GM23338 (cell line): ENCODE results near the gene TSBP1. TPM values are rescaled to one million over a fixed set of nuclear protein-coding genes. Genes with fewer than 3 reads are reported as not detected.

Source experiments
- ATAC-seq: fragments of 200-7000 bp; cut with Tn5 transposase; 3 replicates; pipeline ENCODE4 v1.9.1; 2020
- DNase-seq: peaks from one replicate; pipeline ENCODE4 v3.0.0-alpha.2; 2015; ENCODE audit warnings: low spot score
- H2AFZ ChIP-seq: fragments of 200-600 bp; sonication (generic); 2 replicates; pipeline ENCODE4 v1.8.0; 2016; ENCODE audit warnings: antibody characterized with exemption, mild to moderate bottlenecking, moderate library complexity
- H3F3A ChIP-seq: fragments of 200-600 bp; sonication (generic); replicated peaks from 2 replicates; pipeline ENCODE4 v1.8.0; 2017; ENCODE audit warnings: antibody characterized with exemption, mixed run types, low read depth
- H3K27ac ChIP-seq: fragments of 200-600 bp; sonication (generic); 2 replicates; pipeline ENCODE4 v1.6.1; 2016; ENCODE audit warnings: low read depth
- H3K27me3 ChIP-seq: fragments of 200-600 bp; sonication (generic); 2 replicates; pipeline ENCODE4 v1.8.0; 2016; ENCODE audit warnings: mild to moderate bottlenecking, mixed run types, moderate library complexity; ENCODE audit not compliant: insufficient read depth
- H3K36me3 ChIP-seq: fragments of 200-600 bp; sonication (generic); 2 replicates; pipeline ENCODE4 v1.8.0; 2016; ENCODE audit warnings: mild to moderate bottlenecking; ENCODE audit not compliant: insufficient read depth
- H3K4me1 ChIP-seq: fragments of 200-600 bp; sonication (generic); 2 replicates; pipeline ENCODE4 v1.8.0; 2016; ENCODE audit warnings: mild to moderate bottlenecking, moderate library complexity; ENCODE audit not compliant: insufficient read depth
- H3K4me2 ChIP-seq: fragments of 200-600 bp; sonication (generic); 2 replicates; pipeline ENCODE4 v1.7.1; 2017; ENCODE audit warnings: mixed run types
- H3K4me3 ChIP-seq: fragments of 200-600 bp; sonication (generic); 2 replicates; pipeline ENCODE4 v1.6.1; 2016; ENCODE audit warnings: mixed run types
- H3K79me2 ChIP-seq: fragments of 200-600 bp; sonication (generic); replicated peaks from 2 replicates; pipeline ENCODE4 v1.8.0; 2017; ENCODE audit warnings: mild to moderate bottlenecking; ENCODE audit not compliant: insufficient read depth
- H3K9me2 ChIP-seq: fragments of 200-600 bp; sonication (generic); 2 replicates; pipeline ENCODE4 v1.8.0; 2017; ENCODE audit not compliant: insufficient read depth
- H4K20me1 ChIP-seq: fragments of 200-600 bp; sonication (generic); replicated peaks from 2 replicates; pipeline ENCODE4 v1.8.0; 2017; ENCODE audit warnings: mild to moderate bottlenecking; ENCODE audit not compliant: insufficient read depth
- H3K27ac Mint-ChIP-seq: 2 replicates; pipeline ENCODE4 v1.8.0; 2020; ENCODE audit warnings: inconsistent platforms, mild to moderate bottlenecking, moderate library complexity, mixed read lengths
- H3K27me3 Mint-ChIP-seq: 3 replicates; pipeline ENCODE4 v1.8.0; 2022; ENCODE audit warnings: low read depth, mild to moderate bottlenecking, moderate library complexity, mixed read lengths, inconsistent platforms; ENCODE audit not compliant: insufficient read depth, poor library complexity
- H3K36me3 Mint-ChIP-seq: 3 replicates; pipeline ENCODE4 v1.8.0; 2021; ENCODE audit warnings: low read depth, mild to moderate bottlenecking, inconsistent platforms, moderate library complexity, mixed read lengths
- H3K4me1 Mint-ChIP-seq: 3 replicates; pipeline ENCODE4 v1.8.0; 2020; ENCODE audit warnings: mild to moderate bottlenecking, inconsistent platforms, mixed read lengths
- H3K4me3 Mint-ChIP-seq: 3 replicates; pipeline ENCODE4 v1.8.0; 2021; ENCODE audit warnings: moderate library complexity, mild to moderate bottlenecking, inconsistent platforms, mixed read lengths
- H3K9me3 Mint-ChIP-seq: 3 replicates; pipeline ENCODE4 v1.8.0; 2020; ENCODE audit warnings: moderate library complexity, mild to moderate bottlenecking, inconsistent platforms, mixed read lengths
- CREB1 ChIP-seq: fragments of 250-450 bp; sonication (Bioruptor Pico); IDR thresholded peaks from 2 replicates; pipeline ENCODE4 v1.5.0; 2020; ENCODE audit warnings: low read depth, mild to moderate bottlenecking, moderate library complexity
- EZH2 ChIP-seq: fragments of 200-600 bp; sonication (generic); IDR thresholded peaks from one replicate; pipeline ENCODE4 v1.8.0; 2017; ENCODE audit warnings: antibody characterized with exemption, mild to moderate bottlenecking, low read depth; ENCODE audit not compliant: unreplicated experiment
- EZH2phosphoT487 ChIP-seq: fragments of 200-600 bp; sonication (generic); IDR thresholded peaks from one replicate; pipeline ENCODE4 v1.8.1; 2018; ENCODE audit warnings: antibody characterized with exemption; ENCODE audit not compliant: unreplicated experiment
- NANOG ChIP-seq: IDR thresholded peaks from 2 replicates; pipeline ENCODE4 v1.6.1; 2016; ENCODE audit warnings: antibody characterized with exemption, borderline replicate concordance
- ZNF114 ChIP-seq: fragments of 250-450 bp; sonication (Bioruptor Pico); IDR thresholded peaks from 2 replicates; pipeline ENCODE4 v1.5.0; 2020; ENCODE audit warnings: mild to moderate bottlenecking, moderate library complexity
- polyA plus RNA-seq: library from polyadenylated mRNA; unstranded; fragments of >200 nt; fragmentation: Nextera tagmentation; extraction: Ambion mirVana; gene quantifications from 2 replicates; pipeline ENCODE4 v1.2.1, GENCODE V29; 2016
- total RNA-seq: library from RNA; depleted of rRNA; stranded (reverse); fragments of >200 nt; shearing (Covaris generic); gene quantifications from 2 replicates; pipeline ENCODE4 v1.2.3, GENCODE V29; 2014
- TF ChIP-seq, protein P1 (sequence below): fragments of 250-450 bp; sonication (Bioruptor Pico); IDR thresholded peaks from 2 replicates; pipeline ENCODE4 v1.5.0; 2020; ENCODE audit warnings: mild to moderate bottlenecking, moderate library complexity
- TF ChIP-seq, protein P2 (sequence below), 2 experiments: fragments of 200-600 bp in 1 of 2; sonication (generic) in 1 of 2; conservative IDR thresholded peaks; 2 replicates each; pipeline versions ENCODE4 v1.5.1 to v1.6.1; 2016 to 2017; ENCODE audit warnings: antibody characterized with exemption in 2 of 2, low read depth in 2 of 2, mild to moderate bottlenecking in 2 of 2, moderate library complexity in 1 of 2

TSBP1 gene
- total and polyA plus RNA-seq, 2 experiments from 2014 or later = 0.15 TPM; not detected in 1

DNA sequence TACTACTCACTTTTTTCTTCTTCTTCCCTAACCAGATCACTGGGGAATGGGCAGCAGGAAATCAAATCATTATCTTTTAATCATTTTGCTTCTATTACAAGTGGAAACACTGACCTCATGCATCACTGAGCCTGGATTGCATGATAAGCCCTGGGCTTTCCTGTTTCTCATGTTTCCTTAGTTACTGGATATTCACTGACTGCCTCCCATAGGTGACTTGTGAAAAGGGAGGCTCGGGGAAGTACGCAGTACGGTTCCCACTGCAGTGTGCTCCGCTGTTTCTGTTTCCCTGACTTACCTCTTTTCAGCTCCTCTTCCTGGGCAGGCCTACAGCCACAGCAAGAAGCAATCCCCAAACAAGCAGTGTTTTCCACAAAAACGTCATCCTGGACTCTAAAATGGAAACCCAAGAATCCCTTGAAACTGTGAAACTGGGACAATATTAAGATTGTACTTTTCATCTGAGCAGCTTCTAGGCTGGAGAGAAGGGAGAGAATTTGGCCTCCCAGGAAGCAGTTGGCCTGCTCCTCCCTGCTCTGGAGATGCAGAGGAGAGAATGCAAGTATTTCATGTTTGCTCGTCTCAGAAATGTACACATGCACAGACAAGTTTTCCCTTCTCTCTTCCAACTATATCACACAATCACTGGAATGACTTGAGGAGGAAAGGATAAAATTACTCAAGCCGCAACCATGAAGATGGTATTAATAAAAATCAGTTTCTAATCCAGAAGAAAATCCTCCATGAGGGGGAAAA is 22.1 kb upstream of the TSBP1 start:
- Histone ChIP-seq H2AFZ (no peak overlapping the region), H3K27me3 (no peaks in the 10 kb centered on the region), H4K20me1 (no peaks in the 10 kb centered on the region), H3K4me3 (no peak overlapping the region), H3K79me2 (no peaks in the 10 kb centered on the region), H3K4me2 (no peak overlapping the region), H3K27ac (no peak overlapping the region), H3K9me2 (no peaks in the 10 kb centered on the region), H3K4me1 (no peaks in the 10 kb centered on the region), H3F3A (no peaks in the 10 kb centered on the region), H3K36me3 (no peaks in the 10 kb centered on the region)
- no peaks in the 10 kb centered on the region for H3K4me1 Mint-ChIP-seq
- no peak overlapping the region for H3K4me3 Mint-ChIP-seq
- DNase-seq (no peak), ATAC-seq (peak; percentile 50)
- no peaks in the 10 kb centered on the region for H3K36me3 Mint-ChIP-seq
- peaks cover 5% of the 10 kb centered on the region for H3K27me3 Mint-ChIP-seq
- TF ChIP-seq EZH2 = no peak
- no peak for TF ChIP-seq ZNF114 (CRISPR knock-in tag)
- TF ChIP-seq, protein P1, sequence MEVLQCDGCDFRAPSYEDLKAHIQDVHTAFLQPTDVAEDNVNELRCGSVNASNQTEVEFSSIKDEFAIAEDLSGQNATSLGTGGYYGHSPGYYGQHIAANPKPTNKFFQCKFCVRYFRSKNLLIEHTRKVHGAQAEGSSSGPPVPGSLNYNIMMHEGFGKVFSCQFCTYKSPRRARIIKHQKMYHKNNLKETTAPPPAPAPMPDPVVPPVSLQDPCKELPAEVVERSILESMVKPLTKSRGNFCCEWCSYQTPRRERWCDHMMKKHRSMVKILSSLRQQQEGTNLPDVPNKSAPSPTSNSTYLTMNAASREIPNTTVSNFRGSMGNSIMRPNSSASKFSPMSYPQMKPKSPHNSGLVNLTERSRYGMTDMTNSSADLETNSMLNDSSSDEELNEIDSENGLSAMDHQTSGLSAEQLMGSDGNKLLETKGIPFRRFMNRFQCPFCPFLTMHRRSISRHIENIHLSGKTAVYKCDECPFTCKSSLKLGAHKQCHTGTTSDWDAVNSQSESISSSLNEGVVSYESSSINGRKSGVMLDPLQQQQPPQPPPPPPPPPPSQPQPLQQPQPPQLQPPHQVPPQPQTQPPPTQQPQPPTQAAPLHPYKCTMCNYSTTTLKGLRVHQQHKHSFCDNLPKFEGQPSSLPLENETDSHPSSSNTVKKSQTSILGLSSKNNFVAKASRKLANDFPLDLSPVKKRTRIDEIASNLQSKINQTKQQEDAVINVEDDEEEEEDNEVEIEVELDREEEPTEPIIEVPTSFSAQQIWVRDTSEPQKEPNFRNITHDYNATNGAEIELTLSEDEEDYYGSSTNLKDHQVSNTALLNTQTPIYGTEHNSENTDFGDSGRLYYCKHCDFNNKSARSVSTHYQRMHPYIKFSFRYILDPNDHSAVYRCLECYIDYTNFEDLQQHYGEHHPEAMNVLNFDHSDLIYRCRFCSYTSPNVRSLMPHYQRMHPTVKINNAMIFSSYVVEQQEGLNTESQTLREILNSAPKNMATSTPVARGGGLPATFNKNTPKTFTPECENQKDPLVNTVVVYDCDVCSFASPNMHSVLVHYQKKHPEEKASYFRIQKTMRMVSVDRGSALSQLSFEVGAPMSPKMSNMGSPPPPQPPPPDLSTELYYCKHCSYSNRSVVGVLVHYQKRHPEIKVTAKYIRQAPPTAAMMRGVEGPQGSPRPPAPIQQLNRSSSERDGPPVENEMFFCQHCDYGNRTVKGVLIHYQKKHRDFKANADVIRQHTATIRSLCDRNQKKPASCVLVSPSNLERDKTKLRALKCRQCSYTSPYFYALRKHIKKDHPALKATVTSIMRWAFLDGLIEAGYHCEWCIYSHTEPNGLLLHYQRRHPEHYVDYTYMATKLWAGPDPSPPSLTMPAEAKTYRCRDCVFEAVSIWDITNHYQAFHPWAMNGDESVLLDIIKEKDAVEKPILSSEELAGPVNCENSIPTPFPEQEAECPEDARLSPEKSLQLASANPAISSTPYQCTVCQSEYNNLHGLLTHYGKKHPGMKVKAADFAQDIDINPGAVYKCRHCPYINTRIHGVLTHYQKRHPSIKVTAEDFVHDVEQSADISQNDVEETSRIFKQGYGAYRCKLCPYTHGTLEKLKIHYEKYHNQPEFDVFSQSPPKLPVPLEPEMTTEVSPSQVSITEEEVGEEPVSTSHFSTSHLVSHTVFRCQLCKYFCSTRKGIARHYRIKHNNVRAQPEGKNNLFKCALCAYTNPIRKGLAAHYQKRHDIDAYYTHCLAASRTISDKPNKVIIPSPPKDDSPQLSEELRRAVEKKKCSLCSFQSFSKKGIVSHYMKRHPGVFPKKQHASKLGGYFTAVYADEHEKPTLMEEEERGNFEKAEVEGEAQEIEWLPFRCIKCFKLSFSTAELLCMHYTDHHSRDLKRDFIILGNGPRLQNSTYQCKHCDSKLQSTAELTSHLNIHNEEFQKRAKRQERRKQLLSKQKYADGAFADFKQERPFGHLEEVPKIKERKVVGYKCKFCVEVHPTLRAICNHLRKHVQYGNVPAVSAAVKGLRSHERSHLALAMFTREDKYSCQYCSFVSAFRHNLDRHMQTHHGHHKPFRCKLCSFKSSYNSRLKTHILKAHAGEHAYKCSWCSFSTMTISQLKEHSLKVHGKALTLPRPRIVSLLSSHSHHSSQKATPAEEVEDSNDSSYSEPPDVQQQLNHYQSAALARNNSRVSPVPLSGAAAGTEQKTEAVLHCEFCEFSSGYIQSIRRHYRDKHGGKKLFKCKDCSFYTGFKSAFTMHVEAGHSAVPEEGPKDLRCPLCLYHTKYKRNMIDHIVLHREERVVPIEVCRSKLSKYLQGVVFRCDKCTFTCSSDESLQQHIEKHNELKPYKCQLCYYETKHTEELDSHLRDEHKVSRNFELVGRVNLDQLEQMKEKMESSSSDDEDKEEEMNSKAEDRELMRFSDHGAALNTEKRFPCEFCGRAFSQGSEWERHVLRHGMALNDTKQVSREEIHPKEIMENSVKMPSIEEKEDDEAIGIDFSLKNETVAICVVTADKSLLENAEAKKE (CRISPR knock-in tag) = no peak
- no peak for TF ChIP-seq CREB1 (CRISPR knock-in tag)
- no peak for TF ChIP-seq NANOG
- TF ChIP-seq, protein P2, sequence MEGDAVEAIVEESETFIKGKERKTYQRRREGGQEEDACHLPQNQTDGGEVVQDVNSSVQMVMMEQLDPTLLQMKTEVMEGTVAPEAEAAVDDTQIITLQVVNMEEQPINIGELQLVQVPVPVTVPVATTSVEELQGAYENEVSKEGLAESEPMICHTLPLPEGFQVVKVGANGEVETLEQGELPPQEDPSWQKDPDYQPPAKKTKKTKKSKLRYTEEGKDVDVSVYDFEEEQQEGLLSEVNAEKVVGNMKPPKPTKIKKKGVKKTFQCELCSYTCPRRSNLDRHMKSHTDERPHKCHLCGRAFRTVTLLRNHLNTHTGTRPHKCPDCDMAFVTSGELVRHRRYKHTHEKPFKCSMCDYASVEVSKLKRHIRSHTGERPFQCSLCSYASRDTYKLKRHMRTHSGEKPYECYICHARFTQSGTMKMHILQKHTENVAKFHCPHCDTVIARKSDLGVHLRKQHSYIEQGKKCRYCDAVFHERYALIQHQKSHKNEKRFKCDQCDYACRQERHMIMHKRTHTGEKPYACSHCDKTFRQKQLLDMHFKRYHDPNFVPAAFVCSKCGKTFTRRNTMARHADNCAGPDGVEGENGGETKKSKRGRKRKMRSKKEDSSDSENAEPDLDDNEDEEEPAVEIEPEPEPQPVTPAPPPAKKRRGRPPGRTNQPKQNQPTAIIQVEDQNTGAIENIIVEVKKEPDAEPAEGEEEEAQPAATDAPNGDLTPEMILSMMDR (conservative IDR thresholded peaks at IDR 0.05; ENCODE audit: low read depth in 2 of 2) = 0 out of 4 replicates have a peak, but pooled peaks of 1 of the 2 experiments have one; percentile 9
- no peak for TF ChIP-seq EZH2phosphoT487
- no peak overlapping the region for H3K27ac Mint-ChIP-seq
- H3K9me3 Mint-ChIP-seq = no peaks in the 10 kb centered on the region
